ENCODE results near the gene ASB1. TPM values are rescaled to one million over a fixed set of nuclear protein-coding genes. Genes with fewer than 3 reads are reported as not detected.

The ASB1 gene
- total RNA-seq, 1 donor from 2014 or later = 57.5 TPM

GRCh38 chr2:238457927-238458324 is 31.2 kb downstream of the ASB1 start:
- ATAC-seq = peak; percentile 58
- intact Hi-C loops (cut with DNase I) = no loop called here
- no peak for DNase-seq (ENCODE audit: missing footprints)

- DNase-seq (ENCODE audit: missing footprints) (no peak), ATAC-seq (peak; percentile 45)
- intact Hi-C loops (cut with DNase I) = loop anchor here (1.0 kb wide), 1 partner anchor 19 kb away; no protein-coding TSS in a partner anchor
Measured at GRCh38 chr2:238458651-238459050, 31.9 kb downstream of the ASB1 start.

GRCh38 chr2:238459081-238459629 is 32.4 kb downstream of the ASB1 start:
- DNase-seq (ENCODE audit: missing footprints) (peak; percentile 83), ATAC-seq (peak; percentile 94)
- intact Hi-C loops (cut with DNase I) = loop anchor here (1.0 kb wide), 1 partner anchor 20 kb away; no protein-coding TSS in a partner anchor

GRCh38 chr2:238461051-238461450 is 34.3 kb downstream of the ASB1 start:
- no peak for DNase-seq (ENCODE audit: missing footprints)
- ATAC-seq = no peak
- intact Hi-C loops (cut with DNase I) = no loop called here

GRCh38 chr2:238461491-238461890 is 34.8 kb downstream of the ASB1 start:
- intact Hi-C loops (cut with DNase I) = no loop called here

GRCh38 chr2:238461916-238462315 is 35.2 kb downstream of the ASB1 start:
- ATAC-seq (no peak), DNase-seq (ENCODE audit: missing footprints) (no peak)
- intact Hi-C loops (cut with DNase I) = no loop called here

More at GRCh38 chr2:238461491-238461890, 34.8 kb downstream of the ASB1 start:
- no peak for ATAC-seq
- DNase-seq (ENCODE audit: missing footprints) = no peak

- DNase-seq (ENCODE audit: missing footprints) (no peak), ATAC-seq (no peak)
- intact Hi-C loops (cut with DNase I) = loop anchor here (1.0 kb wide), 1 partner anchor 93 kb away; no protein-coding TSS in a partner anchor
Measured at GRCh38 chr2:238462782-238463396, 36.2 kb downstream of the ASB1 start.

- ATAC-seq (no peak), DNase-seq (ENCODE audit: missing footprints) (no peak)
- intact Hi-C loops (cut with DNase I) = no loop called here
Measured at GRCh38 chr2:238464389-238464788, 37.7 kb downstream of the ASB1 start.

GRCh38 chr2:238465487-238466242 is 38.9 kb downstream of the ASB1 start:
- ATAC-seq (no peak), DNase-seq (ENCODE audit: missing footprints) (no peak)

GRCh38 chr2:238466243-238466756 is 39.6 kb downstream of the ASB1 start:
- ATAC-seq (no peak), DNase-seq (ENCODE audit: missing footprints) (no peak)
- intact Hi-C loops (cut with DNase I) = no loop called here

More at GRCh38 chr2:238465487-238466242, 38.9 kb downstream of the ASB1 start:
- intact Hi-C loops (cut with DNase I) = no loop called here

- ATAC-seq = no peak
- no peak for DNase-seq (ENCODE audit: missing footprints)
- intact Hi-C loops (cut with DNase I) = no loop called here
Measured at GRCh38 chr2:238467062-238467461, 40.3 kb downstream of the ASB1 start.

- no peak for DNase-seq (ENCODE audit: missing footprints)
- no peak for ATAC-seq
- intact Hi-C loops (cut with DNase I) = no loop called here
Measured at GRCh38 chr2:238467792-238468191, 41.1 kb downstream of the ASB1 start.

- DNase-seq (ENCODE audit: missing footprints) (no peak), ATAC-seq (no peak)
- intact Hi-C loops (cut with DNase I) = no loop called here
Measured at GRCh38 chr2:238469155-238469554, 42.4 kb downstream of the ASB1 start.

- ATAC-seq (no peak), DNase-seq (ENCODE audit: missing footprints) (no peak)
- intact Hi-C loops (cut with DNase I) = no loop called here
Measured at GRCh38 chr2:238473014-238473413, 46.3 kb downstream of the ASB1 start.

- no peak for ATAC-seq
Measured at GRCh38 chr2:238473523-238473922, 46.8 kb downstream of the ASB1 start.

GRCh38 chr2:238475034-238475433 is 48.3 kb downstream of the ASB1 start:
- DNase-seq (ENCODE audit: missing footprints) (no peak), ATAC-seq (no peak)
- intact Hi-C loops (cut with DNase I) = no loop called here

More at GRCh38 chr2:238473523-238473922, 46.8 kb downstream of the ASB1 start:
- DNase-seq (ENCODE audit: missing footprints) = no peak
- intact Hi-C loops (cut with DNase I) = no loop called here

- intact Hi-C loops (cut with DNase I) = no loop called here
- DNase-seq (ENCODE audit: missing footprints) (no peak), ATAC-seq (no peak)
Measured at GRCh38 chr2:238475566-238475965, 48.8 kb downstream of the ASB1 start.

GRCh38 chr2:238476258-238476657 is 49.5 kb downstream of the ASB1 start:
- intact Hi-C loops (cut with DNase I) = no loop called here
- DNase-seq (ENCODE audit: missing footprints) = no peak
- ATAC-seq = no peak

- intact Hi-C loops (cut with DNase I) = no loop called here
- ATAC-seq (no peak), DNase-seq (ENCODE audit: missing footprints) (no peak)
Measured at GRCh38 chr2:238478216-238478615, 51.5 kb downstream of the ASB1 start.

- DNase-seq (ENCODE audit: missing footprints) (no peak), ATAC-seq (no peak)
- intact Hi-C loops (cut with DNase I) = no loop called here
Measured at GRCh38 chr2:238479847-238480246, 53.1 kb downstream of the ASB1 start.
